Eye (tissue), 1 donor: ENCODE results near the gene ARFGEF2.

Experiments used
- DNase-seq: peaks from one replicate; pipeline ENCODE4 v3.0.0-alpha.2; 2015

Gene ARFGEF2

DNA sequence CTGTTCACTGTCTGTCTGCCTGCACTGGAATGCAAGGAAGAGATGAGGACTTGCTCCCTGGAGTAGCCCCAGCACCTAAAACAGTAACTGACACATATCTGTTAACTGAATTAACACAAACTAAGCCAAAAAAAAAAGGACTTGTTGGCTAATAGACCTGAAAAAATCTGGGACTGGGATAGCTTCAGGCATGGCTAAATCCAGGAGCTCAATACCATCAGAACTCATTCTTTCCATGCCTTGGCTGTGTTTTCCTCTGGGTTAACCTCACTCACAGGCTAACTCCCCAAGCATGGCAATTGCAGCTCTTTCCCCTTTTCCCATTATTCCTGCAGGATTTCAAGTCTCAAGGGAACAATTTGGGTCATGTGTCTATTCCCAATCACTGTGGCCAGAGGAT lies 21.6 kb upstream of the ARFGEF2 start:
- no peak for DNase-seq

DNA sequence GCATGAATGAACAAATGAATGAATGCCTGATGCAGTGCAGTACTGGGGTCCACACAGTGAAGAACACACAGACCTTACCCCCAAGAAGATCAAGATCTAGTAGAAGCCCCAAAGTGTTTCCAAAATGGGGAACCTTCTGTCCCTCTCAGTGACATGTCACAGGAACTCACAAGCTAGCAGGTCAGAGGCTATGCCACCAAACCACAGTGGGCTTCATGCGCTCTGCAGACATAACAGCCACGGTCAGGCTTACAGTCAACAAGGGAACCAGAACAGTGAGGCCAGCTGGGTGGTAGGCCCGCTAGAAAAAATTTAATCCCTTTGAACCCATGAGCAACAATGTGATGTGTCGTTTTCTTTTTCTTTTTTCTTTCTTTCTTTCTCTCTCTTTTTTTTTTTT lies 20.2 kb upstream of the ARFGEF2 start:
- no peak for DNase-seq

DNA sequence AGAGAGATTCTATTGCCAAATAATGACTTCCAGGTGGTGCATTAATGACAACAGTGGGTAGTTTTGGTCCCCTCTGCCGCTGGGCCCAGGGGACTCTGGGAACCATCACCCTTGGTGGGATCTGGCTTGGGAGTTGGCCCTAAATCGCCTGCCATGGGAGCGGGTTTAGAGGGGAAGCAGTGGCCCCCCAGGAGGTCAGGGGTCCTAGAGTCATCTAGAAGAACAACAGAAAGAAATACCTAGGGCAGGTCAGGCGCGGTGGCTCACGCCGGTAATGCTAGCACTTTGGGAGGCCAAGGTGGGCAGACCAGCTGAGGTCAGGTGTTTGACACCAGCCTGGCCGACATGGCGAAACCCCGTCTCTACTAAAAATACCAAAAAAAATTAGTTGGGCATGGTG lies 17.8 kb upstream of the ARFGEF2 start:
- no peak for DNase-seq

GRCh38 chr20:48904566-48905296 lies 16.8 kb upstream of the ARFGEF2 start:
- DNase-seq: peak; percentile 92

DNA sequence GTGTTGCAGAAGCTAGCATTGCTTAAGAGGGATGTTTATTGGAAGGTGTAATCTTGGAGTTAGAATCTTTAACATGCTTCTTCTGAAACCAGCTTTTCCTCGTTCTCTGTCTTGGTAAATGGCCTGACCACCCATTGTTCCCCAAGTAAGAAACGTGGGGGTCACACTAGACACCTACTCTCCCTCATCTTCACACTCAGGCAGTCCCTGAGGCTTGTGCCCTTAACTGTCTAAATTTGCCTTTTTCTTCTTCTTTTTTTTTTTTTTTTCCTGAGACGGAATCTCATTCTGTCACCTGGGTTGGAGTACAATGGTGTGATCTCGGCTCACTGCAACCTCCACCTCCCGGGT lies 16.2 kb upstream of the ARFGEF2 start:
- DNase-seq: no peak

DNA sequence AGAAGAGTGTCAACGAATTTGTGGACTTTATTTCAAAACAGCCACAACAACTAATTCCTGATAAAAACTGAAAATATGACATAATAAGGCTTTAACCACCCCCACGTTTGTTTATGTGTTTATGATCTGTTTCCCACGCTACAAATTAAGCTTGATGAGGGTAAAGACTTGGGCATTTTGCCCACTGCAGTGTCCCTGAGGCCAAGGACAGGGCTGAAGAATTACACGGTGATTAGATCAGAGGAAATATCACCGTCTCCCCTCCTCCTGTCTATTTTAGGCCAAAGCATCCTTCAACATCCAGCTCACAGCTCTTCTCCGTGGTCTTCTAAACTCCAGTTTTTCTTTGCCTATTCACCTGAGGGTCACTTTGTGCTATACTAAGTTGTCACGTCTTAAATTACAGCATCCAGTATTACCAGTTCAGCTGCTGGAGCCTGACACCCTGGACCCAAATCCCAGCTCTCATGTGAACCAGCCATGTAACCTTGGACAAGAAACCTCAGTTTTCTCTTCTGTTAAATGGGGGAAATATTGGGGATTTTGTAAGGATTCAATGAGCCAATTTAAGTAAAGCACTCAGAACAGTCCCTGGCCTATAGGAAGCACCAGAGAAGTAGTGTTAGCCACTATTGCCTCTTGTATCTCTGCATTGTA lies 15.2 kb upstream of the ARFGEF2 start:
- DNase-seq: no peak

GRCh38 chr20:48908656-48909319 lies 12.7 kb upstream of the ARFGEF2 start:
- DNase-seq: no peak

- DNase-seq: no peak
These were observed 11.6 kb upstream of the ARFGEF2 start for GRCh38 chr20:48909910-48910309.

- DNase-seq: peak; percentile 20
These were observed 11.1 kb upstream of the ARFGEF2 start for GRCh38 chr20:48910347-48910781.

- no peak for DNase-seq
These were observed 9.4 kb upstream of the ARFGEF2 start for GRCh38 chr20:48912065-48912464.

GRCh38 chr20:48916699-48917098 lies 4.8 kb upstream of the ARFGEF2 start:
- DNase-seq: no peak

- no peak for DNase-seq
These were observed 2.1 kb upstream of the ARFGEF2 start for GRCh38 chr20:48919336-48919881.

- DNase-seq: peak; percentile 30
These were observed 1.5 kb upstream of the ARFGEF2 start for GRCh38 chr20:48919882-48920526.

DNA sequence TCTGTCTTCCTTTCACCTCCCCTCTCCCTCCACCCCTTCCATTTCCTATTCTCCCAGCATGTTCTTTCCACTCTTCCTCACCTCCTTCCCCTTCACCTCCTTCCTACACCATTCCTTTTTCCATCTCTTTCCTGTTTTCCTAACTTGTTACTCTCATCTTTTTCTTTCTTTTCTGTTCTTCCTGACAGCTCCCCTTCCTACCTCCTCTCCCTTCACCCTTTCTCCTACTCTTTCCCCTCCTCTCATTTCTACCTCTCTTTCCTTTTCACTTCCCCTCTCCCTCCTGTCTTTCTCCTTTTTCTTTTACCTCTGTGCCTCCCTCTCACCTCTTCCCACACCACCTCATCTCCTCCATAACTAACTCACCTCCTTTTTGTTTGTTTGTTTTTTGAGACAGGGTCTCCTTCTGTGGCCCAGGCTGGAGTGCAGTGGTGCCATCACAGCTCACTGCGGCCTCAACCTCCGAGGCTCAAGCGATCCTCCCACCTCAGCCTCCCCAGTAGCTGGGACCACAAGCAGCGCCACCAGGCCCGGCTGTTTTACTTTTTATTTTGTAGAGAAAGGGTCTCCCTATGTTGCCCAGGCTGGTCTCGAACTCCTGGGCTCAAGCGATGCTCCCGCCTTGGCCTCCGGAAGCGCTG lies 864 bp upstream of the ARFGEF2 start:
- DNase-seq: no peak

DNA sequence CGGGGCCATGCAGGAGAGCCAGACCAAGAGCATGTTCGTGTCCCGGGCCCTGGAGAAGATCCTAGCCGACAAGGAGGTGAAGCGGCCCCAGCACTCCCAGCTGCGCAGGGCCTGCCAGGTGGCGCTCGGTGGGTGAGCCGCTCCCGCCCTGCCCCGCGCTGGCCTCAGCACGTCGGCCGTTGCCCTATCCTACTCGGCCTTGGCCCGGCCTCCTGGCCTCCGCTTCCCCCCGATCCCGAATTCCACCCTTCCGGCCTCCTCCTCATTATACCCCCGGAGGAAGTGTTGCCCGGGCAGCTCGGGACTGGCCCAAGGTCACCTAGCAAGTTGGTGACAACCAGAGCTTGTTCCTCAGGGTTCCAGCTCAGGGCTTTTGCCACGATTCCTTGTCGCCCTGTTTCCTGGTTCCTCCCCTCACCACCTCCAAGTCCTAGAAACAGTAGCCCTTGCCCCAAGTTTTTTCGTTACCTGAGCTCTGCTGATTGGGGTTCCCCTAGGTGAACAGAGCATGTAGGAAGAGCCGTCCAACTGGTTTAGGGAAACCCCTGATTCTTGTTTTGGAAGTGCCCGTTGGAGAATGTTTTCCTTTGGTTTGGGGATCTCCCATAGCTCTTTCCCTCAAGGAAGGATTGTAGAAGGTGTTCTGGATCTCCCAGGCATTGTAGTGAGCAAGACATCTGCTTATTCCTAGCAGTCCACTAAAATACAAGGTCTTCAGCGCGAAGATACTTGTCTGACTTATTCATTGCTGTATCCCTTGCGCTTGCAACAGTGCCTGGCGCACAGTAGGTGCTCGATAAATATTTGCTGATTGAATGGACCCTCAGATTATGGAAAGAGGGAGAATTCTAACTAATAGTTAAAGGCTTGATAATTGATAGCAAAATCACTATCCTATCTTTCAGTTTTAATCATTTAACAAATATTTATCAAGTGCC lies 641 bp downstream of the ARFGEF2 start:
- peak; percentile 73 for DNase-seq

- DNase-seq: no peak
These were observed 1.7 kb downstream of the ARFGEF2 start for GRCh38 chr20:48923149-48923718.

GRCh38 chr20:48924756-48925109 lies 3.2 kb downstream of the ARFGEF2 start:
- DNase-seq: no peak

- no peak for DNase-seq
These were observed 4.8 kb downstream of the ARFGEF2 start for GRCh38 chr20:48926267-48926666.

DNA sequence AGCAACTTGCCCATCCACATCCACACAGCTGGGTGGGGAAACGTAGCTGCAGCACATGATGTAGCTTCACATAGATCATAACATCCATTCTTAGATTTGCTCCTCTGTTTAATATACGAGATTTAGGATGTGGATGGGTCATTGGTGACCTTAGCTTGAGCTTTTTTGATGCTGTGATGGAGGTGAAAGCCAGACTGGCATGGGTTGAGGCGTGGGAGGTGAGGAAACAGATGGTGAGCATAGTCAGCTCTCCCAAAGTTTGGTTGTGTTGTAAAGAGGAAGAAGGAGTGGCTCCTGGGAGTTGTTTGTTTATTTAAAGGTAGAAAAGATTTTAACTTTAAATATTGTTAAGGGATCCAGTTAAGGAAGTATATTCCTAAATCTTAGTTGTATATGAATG lies 5.3 kb downstream of the ARFGEF2 start:
- DNase-seq: no peak

DNA sequence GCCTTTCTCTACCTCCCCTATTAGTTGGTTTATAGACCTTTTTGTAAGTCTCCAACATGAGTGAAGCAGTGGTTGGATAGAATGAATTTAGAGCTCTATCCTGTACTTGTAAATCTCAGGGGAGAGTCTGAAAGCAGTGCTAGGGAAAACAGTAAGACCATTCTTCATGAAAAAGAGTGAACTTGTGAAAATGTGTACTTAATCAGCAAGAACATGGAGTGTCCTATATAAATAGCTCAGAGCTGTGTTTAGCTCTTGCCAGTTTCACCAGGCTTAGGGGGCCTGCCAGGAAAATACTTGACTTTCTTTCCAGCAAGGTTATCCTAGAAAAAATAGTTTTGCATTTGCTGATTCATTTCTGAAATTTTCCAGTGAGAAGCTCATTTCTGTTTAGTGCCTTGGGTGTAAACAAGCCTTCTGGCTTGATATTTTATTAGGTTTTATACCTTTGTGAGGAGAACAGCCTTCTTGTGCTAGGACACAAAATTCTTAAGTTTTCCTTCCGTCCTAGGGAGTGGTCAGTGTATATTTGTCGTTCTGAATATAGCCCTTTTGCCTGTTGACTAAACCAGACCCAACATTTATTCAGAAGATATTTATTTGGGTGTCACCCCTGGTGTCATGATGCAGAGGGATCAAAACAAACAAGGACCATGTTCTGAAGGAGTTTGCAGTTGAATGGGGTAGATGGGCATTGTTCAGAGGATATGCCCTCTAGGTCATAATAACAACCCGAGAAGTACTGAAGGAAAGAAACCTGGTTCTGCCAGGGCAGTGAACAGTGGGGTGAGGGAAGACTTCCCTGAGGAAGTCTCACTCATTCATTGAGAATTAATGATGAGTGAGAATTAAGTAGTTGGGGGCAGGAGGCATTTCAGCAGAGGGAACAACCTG lies 7.6 kb downstream of the ARFGEF2 start:
- DNase-seq: no peak
